Epithelial cell of proximal tubule (primary cell): ENCODE measurements around the gene HELZ. TPM values are rescaled to one million over a fixed set of nuclear protein-coding genes. Genes with fewer than 3 reads are reported as not detected.

Experiments
- DNase-seq: peaks from one replicate; pipeline ENCODE4 v3.0.0-alpha.2; 2011; ENCODE audit warnings: low read depth
- H3K4me3 ChIP-seq: 2 replicates; pipeline ENCODE4 v1.5.1; 2011; ENCODE audit warnings: low read depth, mild to moderate bottlenecking, low read length
- CTCF ChIP-seq: conservative IDR thresholded peaks from 2 replicates; pipeline ENCODE4 v1.5.1; 2012; ENCODE audit warnings: low read depth, mild to moderate bottlenecking, low read length
- total RNA-seq: library from RNA; depleted of rRNA; stranded (reverse); fragments of >200 nt; gene quantifications from 2 replicates; pipeline ENCODE4 v1.2.3, GENCODE V29; 2015

The HELZ gene
- total RNA-seq, 1 donor from 2014 or later: 31.1 TPM

GRCh38 chr17:67194134-67194533 is 50.9 kb downstream of the HELZ start:
- peak; percentile 40 for DNase-seq

DNA sequence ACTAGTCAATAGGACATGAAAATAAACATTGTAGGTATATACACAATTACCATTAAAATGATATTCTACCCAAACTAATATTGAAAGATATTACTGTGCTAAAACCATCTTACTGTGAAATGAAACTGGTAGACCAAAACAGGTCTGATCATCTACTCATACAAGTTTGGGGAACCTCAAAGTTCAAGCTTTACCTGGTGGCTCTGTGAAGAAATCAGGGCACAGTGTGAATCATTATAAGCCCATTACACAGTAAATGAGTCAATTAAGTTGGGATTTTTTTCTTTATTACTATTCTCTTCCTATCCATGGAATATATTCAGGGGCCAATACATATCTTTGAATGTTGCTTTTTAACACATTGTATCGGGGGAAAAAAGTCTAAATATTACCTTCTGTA is 57.1 kb downstream of the HELZ start:
- H3K4me3 ChIP-seq: no peak overlapping the region
- no peak for DNase-seq
- TF ChIP-seq CTCF: no peak

More at GRCh38 chr17:67194134-67194533, 50.9 kb downstream of the HELZ start:
- no peak overlapping the region for H3K4me3 ChIP-seq
- TF ChIP-seq CTCF: no peak

GRCh38 chr17:67186782-67187181 is 58.2 kb downstream of the HELZ start:
- no peak for DNase-seq
- H3K4me3 ChIP-seq: no peak overlapping the region
- TF ChIP-seq CTCF: no peak

DNA sequence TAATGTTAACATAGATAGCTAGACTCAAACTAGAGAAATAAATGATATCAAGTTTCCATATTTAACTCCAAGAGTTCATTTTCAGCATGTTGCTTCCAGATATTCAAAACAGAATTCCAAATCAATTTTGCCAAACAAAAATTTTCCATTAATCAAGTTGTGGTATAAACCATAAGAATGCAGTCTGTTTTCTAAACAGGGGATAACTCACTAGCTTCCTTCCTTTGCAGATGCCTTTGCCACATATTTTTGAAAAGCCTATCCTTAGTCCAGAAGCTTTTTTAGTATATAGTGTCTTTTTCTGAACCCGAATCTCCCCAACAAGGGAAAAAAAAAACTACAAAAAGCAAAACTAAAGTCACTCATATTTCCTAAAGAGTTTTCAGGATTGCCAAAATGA is 61.5 kb downstream of the HELZ start:
- no peak overlapping the region for H3K4me3 ChIP-seq
- no peak for DNase-seq
- TF ChIP-seq CTCF: no peak

- DNase-seq: no peak
- H3K4me3 ChIP-seq: no peak overlapping the region
- no peak for TF ChIP-seq CTCF
Measured at GRCh38 chr17:67181825-67182224, 63.2 kb downstream of the HELZ start.

DNA sequence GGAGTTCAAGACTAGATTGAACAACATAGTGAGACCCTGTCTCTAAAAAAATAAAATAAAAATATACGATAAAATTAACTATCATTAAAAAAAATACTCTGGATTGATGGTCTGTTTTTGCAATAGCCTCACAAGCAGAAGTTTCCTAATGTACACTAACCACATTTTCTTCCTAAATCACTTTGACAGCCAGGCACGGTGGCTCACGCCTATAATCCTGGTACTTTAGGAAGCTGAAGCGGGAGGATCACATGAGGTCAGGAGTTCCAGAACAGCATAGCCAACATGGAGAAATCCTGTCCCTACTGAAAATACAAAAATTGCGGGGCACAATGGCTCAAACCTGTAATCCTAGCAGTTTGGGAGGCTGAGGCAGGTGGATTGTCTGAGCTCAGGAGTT is 64.7 kb downstream of the HELZ start:
- no peak overlapping the region for H3K4me3 ChIP-seq
- DNase-seq: no peak
- TF ChIP-seq CTCF: no peak

DNA sequence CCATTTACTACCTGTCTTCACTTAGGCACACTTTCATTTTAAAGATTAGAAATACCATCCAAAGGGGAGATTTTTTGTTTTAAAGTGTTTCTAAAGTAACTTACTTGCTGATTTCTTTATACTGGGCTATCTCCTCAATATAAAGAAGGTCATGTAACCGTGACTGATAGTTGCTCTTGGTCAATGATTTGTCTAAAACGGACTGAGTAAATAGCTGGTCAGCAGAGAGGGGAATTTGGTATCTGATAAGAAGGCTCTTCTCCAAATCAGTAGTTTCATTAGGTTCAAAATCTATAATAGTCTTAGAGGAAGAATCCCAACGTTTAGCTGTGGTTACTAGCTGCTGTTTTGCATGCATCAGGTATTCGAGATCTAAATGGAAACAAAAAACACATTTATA is 66.4 kb downstream of the HELZ start:
- no peak for DNase-seq
- TF ChIP-seq CTCF: no peak
- no peak overlapping the region for H3K4me3 ChIP-seq
